Stomach smooth muscle (tissue), 2 donors: Measurements from ENCODE around the gene TMEM106C.

Experiments used
- H3K27ac ChIP-seq: one replicate; pipeline ENCODE4 v1.7.0; 2013; ENCODE audit warnings: mild to moderate bottlenecking, low read length, inconsistent platforms
- H3K27me3 ChIP-seq, 2 donors: one replicate each; pipeline ENCODE4 v1.7.0; 2013; ENCODE audit warnings: low read length in 2 of 2; ENCODE audit not compliant: insufficient read depth in 2 of 2, control insufficient read depth in 1 of 2
- H3K36me3 ChIP-seq, 2 donors: one replicate each; pipeline ENCODE4 v1.7.0; 2013; ENCODE audit warnings: low read length in 2 of 2; ENCODE audit not compliant: control insufficient read depth in 2 of 2, insufficient read depth in 2 of 2
- H3K4me1 ChIP-seq: one replicate; pipeline ENCODE4 v1.7.0; 2013; ENCODE audit warnings: low read length; ENCODE audit not compliant: control insufficient read depth, insufficient read depth
- H3K4me3 ChIP-seq, 2 donors: one replicate each; pipeline ENCODE4 v1.7.0; 2013; ENCODE audit warnings: low read length in 2 of 2
- H3K9ac ChIP-seq, 2 donors: one replicate each; pipeline ENCODE4 v1.7.0; 2013; ENCODE audit warnings: low read length in 2 of 2, mild to moderate bottlenecking in 1 of 2
- H3K9me3 ChIP-seq, 2 donors: one replicate each; pipeline ENCODE4 v1.7.0; 2013; ENCODE audit warnings: low read length in 2 of 2; ENCODE audit not compliant: control insufficient read depth in 2 of 2
- donor health status: healthy.
- donor health status: Pancreatic carcinoma.

The TMEM106C gene

DNA sequence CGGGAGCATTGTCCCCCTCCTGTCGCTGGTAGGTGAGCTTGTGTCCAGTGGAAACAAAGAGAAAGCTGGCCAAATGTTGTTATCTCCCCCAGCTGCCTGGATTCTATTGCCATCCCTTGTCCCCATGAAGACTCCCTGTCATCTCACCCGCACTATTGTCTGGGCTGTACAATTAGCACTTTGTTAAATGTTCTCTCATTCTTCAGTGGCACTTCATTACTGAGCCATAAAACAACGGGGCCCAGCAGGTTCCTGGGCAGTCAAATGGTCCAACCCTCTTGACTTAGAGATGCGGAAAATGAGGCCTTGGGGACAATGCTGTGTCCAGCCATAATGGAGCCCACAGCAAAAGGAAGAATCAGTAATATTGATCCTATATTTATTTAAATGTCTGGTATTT is 54.1 kb downstream of the TMEM106C start:
- no peak overlapping the region for H3K4me3 ChIP-seq
- no peaks in the 10 kb centered on the region for H3K9me3 ChIP-seq
- H3K4me1 ChIP-seq = no peaks in the 10 kb centered on the region
- H3K36me3 ChIP-seq = no peaks in the 10 kb centered on the region
- no peak overlapping the region for H3K9ac ChIP-seq
- H3K27me3 ChIP-seq = peaks cover 5 to 10% of the 10 kb centered on the region in 2 donors
- no peak overlapping the region for H3K27ac ChIP-seq

GRCh38 chr12:48017921-48018617 is 54.7 kb downstream of the TMEM106C start:
- H3K36me3 ChIP-seq = no peaks in the 10 kb centered on the region
- no peaks in the 10 kb centered on the region for H3K9me3 ChIP-seq
- H3K27ac ChIP-seq = no peak overlapping the region
- no peaks in the 10 kb centered on the region for H3K4me1 ChIP-seq
- peaks cover 5 to 13% of the 10 kb centered on the region in 2 donors for H3K27me3 ChIP-seq
- no peak overlapping the region for H3K9ac ChIP-seq
- H3K4me3 ChIP-seq = no peak overlapping the region
